GM12878 (cell line): Measurements from ENCODE around the gene CCDC57. TPM values are rescaled to one million over a fixed set of nuclear protein-coding genes. Genes with fewer than 3 reads are reported as not detected.

Experiments
- CEBPZ ChIP-seq: fragments of 150-350 bp; IDR thresholded peaks from 2 replicates; pipeline ENCODE4 v1.6.1; 2016; ENCODE audit warnings: low read depth, low read length
- polyA plus RNA-seq, 11 experiments: library from polyadenylated mRNA; depleted of rRNA in 4 of 11; unstranded in 6 of 11; stranded (reverse) in 5 of 11; fragments of >200 nt; fragmentation: Nextera tagmentation in 4 of 11; fragmentation: Illumina TruSeq in 1 of 11; extraction: Ambion mirVana in 4 of 11; extraction: Trizol in 1 of 11; gene quantifications; 1 replicate in 1 of 11; 2 replicates in 10 of 11; pipeline versions ENCODE4 v1.2.1 to v1.2.3, GENCODE V29; 2011 to 2016; ENCODE audit warnings: inconsistent platforms in 2 of 11, missing spikeins in 2 of 11, low read depth in 1 of 11
- total RNA-seq, 4 experiments: library from RNA; depleted of rRNA in 3 of 4; stranded (reverse); fragments of >200 nt in 3 of 4; fragmentation: Illumina TruSeq in 1 of 4; extraction: Trizol in 1 of 4; gene quantifications; 2 replicates each; pipeline versions ENCODE4 v1.2.1 to v1.2.3, GENCODE V29; 2013 to 2021
- TF ChIP-seq, protein P1 (sequence below): IDR thresholded peaks from 2 replicates; pipeline ENCODE4 v1.6.1; 2012; ENCODE audit warnings: mild to moderate bottlenecking, low read depth, low read length

CCDC57 gene
- total and polyA plus RNA-seq, 10 of the 15 experiments (the other 5 are each of a cell fraction or from before 2014, with no cell fraction given): 5.4 to 123 (median 45.8) TPM

DNA sequence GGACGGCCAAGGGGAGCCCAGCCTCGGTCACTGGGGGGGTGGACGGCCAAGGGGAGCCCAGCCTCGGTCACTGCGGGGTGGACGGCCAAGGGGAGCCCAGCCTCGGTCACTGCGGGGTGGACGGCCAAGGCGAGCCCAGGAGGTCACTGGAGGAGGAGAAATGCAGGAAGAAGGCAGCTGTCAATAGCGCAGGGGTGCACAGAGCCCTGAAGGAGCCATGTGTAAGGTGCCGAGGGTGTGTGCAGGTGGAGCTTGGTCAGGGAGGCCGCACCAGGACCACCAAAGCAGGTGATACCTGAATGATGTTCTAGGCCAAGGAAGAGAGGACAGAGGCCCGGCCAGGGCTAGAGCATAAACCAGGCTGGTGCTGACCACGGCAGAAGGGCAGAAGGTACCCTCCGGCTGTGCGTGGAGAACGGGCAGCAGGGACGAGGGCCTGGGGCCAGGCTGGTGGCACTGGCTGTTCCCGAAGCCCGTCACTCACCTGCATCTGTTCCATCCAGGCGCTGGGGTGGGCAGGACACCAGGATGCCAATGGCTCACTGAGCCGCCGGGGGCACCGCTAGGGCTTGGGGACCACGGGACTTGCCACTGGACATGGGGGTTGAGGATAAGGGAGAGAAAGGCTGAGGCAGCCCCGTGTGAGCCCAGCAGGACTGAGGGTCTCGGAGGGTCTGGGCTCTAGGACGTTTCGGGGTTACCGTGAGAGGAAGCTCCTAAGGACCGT is 5.9 kb upstream of the CCDC57 start (continued):
- TF ChIP-seq, protein P1, sequence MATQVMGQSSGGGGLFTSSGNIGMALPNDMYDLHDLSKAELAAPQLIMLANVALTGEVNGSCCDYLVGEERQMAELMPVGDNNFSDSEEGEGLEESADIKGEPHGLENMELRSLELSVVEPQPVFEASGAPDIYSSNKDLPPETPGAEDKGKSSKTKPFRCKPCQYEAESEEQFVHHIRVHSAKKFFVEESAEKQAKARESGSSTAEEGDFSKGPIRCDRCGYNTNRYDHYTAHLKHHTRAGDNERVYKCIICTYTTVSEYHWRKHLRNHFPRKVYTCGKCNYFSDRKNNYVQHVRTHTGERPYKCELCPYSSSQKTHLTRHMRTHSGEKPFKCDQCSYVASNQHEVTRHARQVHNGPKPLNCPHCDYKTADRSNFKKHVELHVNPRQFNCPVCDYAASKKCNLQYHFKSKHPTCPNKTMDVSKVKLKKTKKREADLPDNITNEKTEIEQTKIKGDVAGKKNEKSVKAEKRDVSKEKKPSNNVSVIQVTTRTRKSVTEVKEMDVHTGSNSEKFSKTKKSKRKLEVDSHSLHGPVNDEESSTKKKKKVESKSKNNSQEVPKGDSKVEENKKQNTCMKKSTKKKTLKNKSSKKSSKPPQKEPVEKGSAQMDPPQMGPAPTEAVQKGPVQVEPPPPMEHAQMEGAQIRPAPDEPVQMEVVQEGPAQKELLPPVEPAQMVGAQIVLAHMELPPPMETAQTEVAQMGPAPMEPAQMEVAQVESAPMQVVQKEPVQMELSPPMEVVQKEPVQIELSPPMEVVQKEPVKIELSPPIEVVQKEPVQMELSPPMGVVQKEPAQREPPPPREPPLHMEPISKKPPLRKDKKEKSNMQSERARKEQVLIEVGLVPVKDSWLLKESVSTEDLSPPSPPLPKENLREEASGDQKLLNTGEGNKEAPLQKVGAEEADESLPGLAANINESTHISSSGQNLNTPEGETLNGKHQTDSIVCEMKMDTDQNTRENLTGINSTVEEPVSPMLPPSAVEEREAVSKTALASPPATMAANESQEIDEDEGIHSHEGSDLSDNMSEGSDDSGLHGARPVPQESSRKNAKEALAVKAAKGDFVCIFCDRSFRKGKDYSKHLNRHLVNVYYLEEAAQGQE: no peak
- TF ChIP-seq CEBPZ: no peak
